Caco-2 (cell line): ENCODE results near the gene RIPK3. TPM values are rescaled to one million over a fixed set of nuclear protein-coding genes. Genes with fewer than 3 reads are reported as not detected.

Source experiments
- BruUV-seq: library from RNA; stranded (reverse); fragments of 400-500 nt; replicated peaks from 2 replicates; lab custom pipeline; 2021; lab: Mats Ljungman, UMichigan
- CTCF ChIA-PET: fragments of 300-600 bp; sonication (Branson Sonifier 250); formaldehyde crosslinking; loops from one replicate; lab custom pipeline; 2022; ENCODE audit warnings: antibody characterized with exemption; lab: Charles Lee
- POLR2A ChIA-PET: fragments of 300-600 bp; sonication (Branson Sonifier 250); formaldehyde crosslinking; loops from one replicate; lab custom pipeline; 2022; ENCODE audit warnings: antibody characterized with exemption; lab: Charles Lee
- DNase-seq, 2 experiments: peaks; one replicate each; pipeline versions ENCODE4 v3.0.0 to v3.0.0-alpha.2; 2020 to 2022
- H3K27me3 ChIP-seq: replicated peaks from 2 replicates; pipeline ENCODE4 v1.6.0; 2011; ENCODE audit warnings: low read length; ENCODE audit not compliant: control insufficient read depth, insufficient read depth
- H3K36me3 ChIP-seq: 2 replicates; pipeline ENCODE4 v1.5.1; 2011; ENCODE audit warnings: low read length; ENCODE audit not compliant: control insufficient read depth, insufficient read depth
- H3K4me1 ChIP-seq: fragments of 250-450 bp; sonication (Bioruptor Pico); 2 replicates; pipeline ENCODE4 v1.5.1; 2020; ENCODE audit warnings: mild to moderate bottlenecking
- H3K4me3 ChIP-seq: 2 replicates; pipeline ENCODE4 v1.5.1; 2011; ENCODE audit warnings: low read depth, mild to moderate bottlenecking, control low read depth, low read length
- H3K9me3 ChIP-seq: fragments of 250-450 bp; sonication (Bioruptor Pico); 2 replicates; pipeline ENCODE4 v1.5.1; 2020; ENCODE audit warnings: mild to moderate bottlenecking, moderate library complexity
- H3K27ac Mint-ChIP-seq: one replicate; pipeline ENCODE4 v1.8.0; 2022; ENCODE audit warnings: mixed read lengths; ENCODE audit not compliant: unreplicated experiment
- H3K27me3 Mint-ChIP-seq: one replicate; pipeline ENCODE4 v1.8.0; 2022; ENCODE audit warnings: mixed read lengths; ENCODE audit not compliant: insufficient read depth, unreplicated experiment
- H3K36me3 Mint-ChIP-seq: one replicate; pipeline ENCODE4 v1.8.0; 2022; ENCODE audit warnings: mild to moderate bottlenecking, mixed read lengths; ENCODE audit not compliant: insufficient read depth, unreplicated experiment
- H3K4me1 Mint-ChIP-seq: one replicate; pipeline ENCODE4 v1.8.0; 2022; ENCODE audit warnings: low read depth, mixed read lengths; ENCODE audit not compliant: unreplicated experiment
- H3K4me3 Mint-ChIP-seq: one replicate; pipeline ENCODE4 v1.8.0; 2022; ENCODE audit warnings: mild to moderate bottlenecking, moderate library complexity, mixed read lengths; ENCODE audit not compliant: unreplicated experiment
- H3K9me3 Mint-ChIP-seq: one replicate; pipeline ENCODE4 v1.8.0; 2022; ENCODE audit warnings: mixed read lengths; ENCODE audit not compliant: unreplicated experiment
- CTCF ChIP-seq, 2 experiments: fragments of 200-600 bp in 1 of 2; IDR thresholded peaks; 1 replicate in 1 of 2; 2 replicates in 1 of 2; pipeline versions ENCODE4 v1.5.1 to v1.8.0; 2011 to 2022; ENCODE audit warnings: antibody characterized with exemption in 1 of 2, control low read depth in 1 of 2, inconsistent platforms in 1 of 2, low read depth in 1 of 2, low read length in 1 of 2, mild to moderate bottlenecking in 1 of 2, moderate library complexity in 1 of 2; ENCODE audit not compliant: insufficient read depth in 1 of 2, severe bottlenecking in 1 of 2, unreplicated experiment in 1 of 2
- intact Hi-C: fragments of 100-400 bp; cut with micrococcal nuclease; formaldehyde crosslinking; loops from one replicate; pipeline ENCODE4 v1.10.0; 2022; ENCODE audit not compliant: unreplicated experiment
- total RNA-seq: library from RNA; stranded (reverse); gene quantifications from 2 replicates; pipeline ENCODE4 v1.2.3, GENCODE V29; 2022

RIPK3 gene
- total RNA-seq, 1 experiment from 2014 or later, result 1.5 TPM

GRCh38 chr14:24298892-24299254, 40.9 kb downstream of the RIPK3 start:
- CTCF ChIA-PET, result interaction anchor here (0.8 to 5.8 kb wide), 6 partner anchors 9 to 137 kb away, joined by 3 to 157 read pairs (median 4); partner anchors contain the start of genes CIDEB, MDP1 and TINF2
- H3K36me3 ChIP-seq, result peaks cover 2% of the 10 kb centered on the region
- peak overlapping the region; percentile 88 for H3K4me3 ChIP-seq
- TF ChIP-seq CTCF (IDR thresholded peaks at IDR 0.05; ENCODE audit: insufficient read depth in 1 of 2, low read depth in 1 of 2, low read length in 1 of 2, severe bottlenecking in 1 of 2, unreplicated experiment in 1 of 2), result no peak
- peak in 1 of 2 experiments; percentile 17 for DNase-seq
- Mint-ChIP-seq H3K4me1 (peaks cover 15% of the 10 kb centered on the region), H3K36me3 (peaks cover 45% of the 10 kb centered on the region), H3K9me3 (no peaks in the 10 kb centered on the region), H3K27ac (peak overlapping the region; percentile 94), H3K27me3 (no peaks in the 10 kb centered on the region), H3K4me3 (peak overlapping the region; percentile 96)
- H3K9me3 ChIP-seq, result no peaks in the 10 kb centered on the region
- peaks cover 5% of the 10 kb centered on the region for H3K4me1 ChIP-seq
- no peaks in the 10 kb centered on the region for H3K27me3 ChIP-seq
- BruUV-seq, result no TSS peak
- POLR2A ChIA-PET, result interaction anchor here (3.1 kb wide), 1 partner anchor 56 kb away, joined by 36 read pairs; the partner anchor contains the start of gene TINF2
- intact Hi-C loops, result loop anchor here (1.0 kb wide), 1 partner anchor 9 kb away; no protein-coding TSS in a partner anchor

DNA sequence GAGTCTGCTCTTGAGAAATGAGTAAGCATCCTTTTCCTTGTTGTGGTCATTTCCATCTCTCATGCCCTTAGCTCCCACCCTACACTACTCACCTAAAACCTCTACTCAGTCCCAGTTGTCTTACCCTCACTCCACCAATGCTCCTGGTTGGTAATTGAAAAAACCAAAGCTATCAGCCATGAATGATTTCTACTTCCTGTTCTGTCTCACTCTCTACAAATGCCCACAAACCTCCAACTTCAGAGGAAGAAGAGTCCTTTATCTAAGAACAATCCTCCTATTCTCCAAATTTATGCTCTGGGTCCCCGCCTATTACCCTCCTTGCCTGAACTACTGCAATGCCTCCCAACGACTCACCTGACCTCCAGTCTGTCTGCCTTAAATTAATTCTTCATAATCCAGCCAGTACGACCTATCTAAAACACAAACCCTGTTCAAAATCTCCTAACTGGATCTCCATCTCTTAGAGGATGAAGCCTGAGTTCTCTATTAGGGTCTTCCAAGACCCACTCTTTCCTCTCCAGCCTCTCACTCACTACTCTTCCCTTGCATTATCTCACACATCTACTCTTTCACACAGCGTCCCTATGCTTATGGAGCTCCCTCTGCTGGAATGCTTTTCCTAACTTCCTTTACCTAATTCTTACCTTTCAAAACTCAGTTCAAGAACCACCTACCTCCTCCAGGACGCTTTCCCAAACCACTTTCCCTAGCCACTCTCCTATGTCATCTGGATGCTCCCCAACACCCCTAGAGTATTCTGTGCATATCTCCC, 42.4 kb downstream of the RIPK3 start:
- Histone ChIP-seq H3K4me1 (peaks cover 5% of the 10 kb centered on the region), H3K36me3 (peaks cover 5% of the 10 kb centered on the region), H3K9me3 (no peaks in the 10 kb centered on the region), H3K4me3 (no peak overlapping the region), H3K27me3 (no peaks in the 10 kb centered on the region)
- DNase-seq, result peak in 1 of 2 experiments; percentile 53
- Mint-ChIP-seq H3K4me3 (no peak overlapping the region), H3K9me3 (no peaks in the 10 kb centered on the region), H3K36me3 (peaks cover 36% of the 10 kb centered on the region), H3K27me3 (no peaks in the 10 kb centered on the region), H3K4me1 (peaks cover 15% of the 10 kb centered on the region), H3K27ac (peak overlapping the region; percentile 8)
- BruUV-seq, result no TSS peak
- intact Hi-C loops, result loop anchor here (1.0 kb wide), 3 partner anchors 26 to 81 kb away; partner anchors contain the start of genes MDP1 and RABGGTA
- TF ChIP-seq CTCF (IDR thresholded peaks at IDR 0.05; ENCODE audit: insufficient read depth in 1 of 2, low read depth in 1 of 2, low read length in 1 of 2, severe bottlenecking in 1 of 2, unreplicated experiment in 1 of 2), result peak in 1 of 2 experiments; percentile 71
- CTCF ChIA-PET, result interaction anchor here (0.7 to 5.8 kb wide), 16 partner anchors 11 to 183 kb away, joined by 3 to 157 read pairs (median 5); partner anchors contain the start of genes CHMP4A, CIDEB, DCAF11 and MDP1
- POLR2A ChIA-PET, result interaction anchor here (0.6 to 2.0 kb wide), 5 partner anchors 11 to 55 kb away, joined by 3 to 32 read pairs (median 4); partner anchors contain the start of genes RABGGTA and TINF2
